GM23248 (cell line): ENCODE data around the gene ITGA11. TPM values are rescaled to one million over a fixed set of nuclear protein-coding genes. Genes with fewer than 3 reads are reported as not detected.

ENCODE experiments used
- DNase-seq: peaks from one replicate; pipeline ENCODE4 v3.0.0-alpha.2; 2015
- H2AFZ ChIP-seq: fragments of 200-600 bp; sonication (generic); 2 replicates; pipeline ENCODE4 v1.6.1; 2016; ENCODE audit warnings: antibody characterized with exemption
- H3F3A ChIP-seq: fragments of 200-600 bp; sonication (generic); 2 replicates; pipeline ENCODE4 v1.6.1; 2016; ENCODE audit warnings: mild to moderate bottlenecking, antibody characterized with exemption, mixed run types; ENCODE audit not compliant: insufficient read depth
- H3K27ac ChIP-seq: fragments of 200-600 bp; sonication (generic); 2 replicates; pipeline ENCODE4 v1.5.1; 2016; ENCODE audit warnings: mild to moderate bottlenecking
- H3K27me3 ChIP-seq: fragments of 200-600 bp; sonication (generic); replicated peaks from 2 replicates; pipeline ENCODE4 v1.6.1; 2016; ENCODE audit warnings: mild to moderate bottlenecking; ENCODE audit not compliant: insufficient read depth
- H3K36me3 ChIP-seq: fragments of 200-600 bp; sonication (generic); 2 replicates; pipeline ENCODE4 v1.6.1; 2016; ENCODE audit warnings: low read depth, mild to moderate bottlenecking
- H3K4me1 ChIP-seq: fragments of 200-600 bp; sonication (generic); 2 replicates; pipeline ENCODE4 v1.6.1; 2016; ENCODE audit warnings: mild to moderate bottlenecking; ENCODE audit not compliant: insufficient read depth
- H3K4me2 ChIP-seq: fragments of 200-600 bp; sonication (generic); one replicate; pipeline ENCODE4 v1.6.1; 2016; ENCODE audit warnings: mild to moderate bottlenecking; ENCODE audit not compliant: unreplicated experiment
- H3K4me3 ChIP-seq: fragments of 200-600 bp; sonication (generic); 2 replicates; pipeline ENCODE4 v1.5.1; 2016; ENCODE audit warnings: mild to moderate bottlenecking
- H3K79me2 ChIP-seq: fragments of 200-600 bp; sonication (generic); 2 replicates; pipeline ENCODE4 v1.6.1; 2016; ENCODE audit warnings: mild to moderate bottlenecking; ENCODE audit not compliant: insufficient read depth
- H3K9ac ChIP-seq: fragments of 200-600 bp; sonication (generic); 2 replicates; pipeline ENCODE4 v1.6.1; 2016; ENCODE audit warnings: mild to moderate bottlenecking
- H3K9me2 ChIP-seq: fragments of 200-600 bp; sonication (generic); 2 replicates; pipeline ENCODE4 v1.6.1; 2016; ENCODE audit warnings: mixed run types, mild to moderate bottlenecking, moderate library complexity; ENCODE audit not compliant: insufficient read depth
- H3K9me3 ChIP-seq: fragments of 200-600 bp; sonication (generic); one replicate; pipeline ENCODE4 v1.6.1; 2017; ENCODE audit warnings: low read depth
- H4K20me1 ChIP-seq: fragments of 200-600 bp; sonication (generic); 2 replicates; pipeline ENCODE4 v1.6.0; 2016; ENCODE audit not compliant: insufficient read depth
- EZH2 ChIP-seq: fragments of 200-600 bp; sonication (generic); IDR thresholded peaks from 2 replicates; pipeline ENCODE4 v1.6.1; 2018; ENCODE audit warnings: antibody characterized with exemption, mild to moderate bottlenecking; ENCODE audit not compliant: insufficient read depth, poor library complexity, severe bottlenecking
- EZH2phosphoT487 ChIP-seq: fragments of 200-600 bp; sonication (generic); IDR thresholded peaks from 2 replicates; pipeline ENCODE4 v1.6.1; 2018; ENCODE audit warnings: antibody characterized with exemption, moderate library complexity, mild to moderate bottlenecking, low read depth; ENCODE audit not compliant: insufficient read depth
- WGBS, 2 experiments: methylation state at CpG; one replicate each; pipeline ENCODE4 v1.1.6; 2015 to 2017; ENCODE audit warnings: low lambda C conversion rate in 2 of 2, low coverage in 1 of 2; ENCODE audit errors: missing lambda C conversion rate in 2 of 2; 5-methylcytosine and 5-hydroxymethylcytosine counted together
- in situ Hi-C: fragments of 300-500 bp; cut with MboI; formaldehyde crosslinking; loops from 2 replicates; pipeline ENCODE4 v1.15.0; 2020
- polyA plus RNA-seq: library from polyadenylated mRNA; unstranded; fragments of >200 nt; fragmentation: Nextera tagmentation; extraction: Ambion mirVana; gene quantifications from 2 replicates; pipeline ENCODE4 v1.2.1, GENCODE V29; 2016
- total RNA-seq: library from RNA; depleted of rRNA; stranded (reverse); fragments of >200 nt; shearing (Covaris generic); gene quantifications from 2 replicates; pipeline ENCODE4 v1.2.3, GENCODE V29; 2014

ITGA11 gene
- total and polyA plus RNA-seq, 2 experiments from 2014 or later, result 312 to 352 TPM

- H3K4me3 ChIP-seq, result no peak overlapping the region
- peak; percentile 63 for DNase-seq
- 38 to 43% methylated on average over 3 of the region's 3 CpGs for WGBS, 2 experiments
- H3K9me2 ChIP-seq, result no peaks in the 10 kb centered on the region
- in situ Hi-C loops, result no loop called here
- H3K36me3 ChIP-seq, result no peaks in the 10 kb centered on the region
- no peak overlapping the region for H3K9ac ChIP-seq
- no peak overlapping the region for H2AFZ ChIP-seq
- peaks cover 18% of the 10 kb centered on the region for H3K4me1 ChIP-seq
- peaks cover 19% of the 10 kb centered on the region for H3F3A ChIP-seq
- TF ChIP-seq EZH2phosphoT487 (no peak), EZH2 (no peak)
- no peaks in the 10 kb centered on the region for H4K20me1 ChIP-seq
- H3K79me2 ChIP-seq, result no peaks in the 10 kb centered on the region
- H3K9me3 ChIP-seq, result no peaks in the 10 kb centered on the region
- H3K4me2 ChIP-seq, result peak overlapping the region; percentile 42
- H3K27me3 ChIP-seq, result no peaks in the 10 kb centered on the region
- peak overlapping the region; percentile 25; the same call in 1 of the 2 replicates for H3K27ac ChIP-seq
Measured at GRCh38 chr15:68441045-68441743, 9.2 kb upstream of the ITGA11 start.

- WGBS, 2 experiments, result 85 to 100% methylated on average over 1 of the region's 1 CpG
- no peak for TF ChIP-seq EZH2phosphoT487
- TF ChIP-seq EZH2, result no peak
- H3K36me3 ChIP-seq, result no peaks in the 10 kb centered on the region
- H3K79me2 ChIP-seq, result no peaks in the 10 kb centered on the region
- no peak for DNase-seq
- peaks cover 19% of the 10 kb centered on the region for H3F3A ChIP-seq
- H2AFZ ChIP-seq, result no peak overlapping the region
- no peaks in the 10 kb centered on the region for H3K9me3 ChIP-seq
- H3K4me3 ChIP-seq, result no peak overlapping the region
- in situ Hi-C loops, result no loop called here
- no peak overlapping the region for H3K27ac ChIP-seq
- peak overlapping the region; percentile 42 for H3K4me2 ChIP-seq
- no peaks in the 10 kb centered on the region for H3K9me2 ChIP-seq
- H3K9ac ChIP-seq, result no peak overlapping the region
- H3K4me1 ChIP-seq, result peaks cover 18% of the 10 kb centered on the region
- no peaks in the 10 kb centered on the region for H3K27me3 ChIP-seq
- H4K20me1 ChIP-seq, result no peaks in the 10 kb centered on the region
Measured at GRCh38 chr15:68440136-68440535, 8.2 kb upstream of the ITGA11 start.

- H3K27ac ChIP-seq, result no peak overlapping the region
Measured at GRCh38 chr15:68439506-68439905, 7.5 kb upstream of the ITGA11 start.

GRCh38 chr15:68436680-68437079 is 4.7 kb upstream of the ITGA11 start:
- Histone ChIP-seq H3K9ac (no peak overlapping the region), H3K79me2 (peaks cover 7% of the 10 kb centered on the region), H3F3A (peaks cover 15% of the 10 kb centered on the region), H3K4me1 (peaks cover 18% of the 10 kb centered on the region), H3K27me3 (no peaks in the 10 kb centered on the region), H3K9me2 (no peaks in the 10 kb centered on the region), H3K36me3 (no peaks in the 10 kb centered on the region), H3K4me2 (no peak overlapping the region), H3K9me3 (no peaks in the 10 kb centered on the region), H4K20me1 (no peaks in the 10 kb centered on the region), H3K4me3 (no peak overlapping the region), H3K27ac (no peak overlapping the region), H2AFZ (no peak overlapping the region)
- WGBS, 2 experiments, result 92 to 100% methylated on average over 1 of the region's 1 CpG
- DNase-seq, result no peak
- in situ Hi-C loops, result no loop called here
- TF ChIP-seq EZH2 (no peak), EZH2phosphoT487 (no peak)

More at GRCh38 chr15:68439506-68439905, 7.5 kb upstream of the ITGA11 start:
- 78 to 81% methylated on average over 5 of the region's 5 CpGs for WGBS, 2 experiments
- Histone ChIP-seq H3K9me2 (no peaks in the 10 kb centered on the region), H3K4me3 (no peak overlapping the region), H2AFZ (no peak overlapping the region), H3K9ac (no peak overlapping the region), H3K79me2 (no peaks in the 10 kb centered on the region), H3K36me3 (no peaks in the 10 kb centered on the region), H3K27me3 (no peaks in the 10 kb centered on the region), H3K4me1 (peaks cover 18% of the 10 kb centered on the region), H3K9me3 (no peaks in the 10 kb centered on the region), H3F3A (peaks cover 19% of the 10 kb centered on the region), H3K4me2 (no peak overlapping the region), H4K20me1 (no peaks in the 10 kb centered on the region)
- no peak for DNase-seq
- TF ChIP-seq EZH2 (no peak), EZH2phosphoT487 (no peak)
- in situ Hi-C loops, result no loop called here
